ENCODE results near the gene DIPK1A.

DIPK1A gene

DNA sequence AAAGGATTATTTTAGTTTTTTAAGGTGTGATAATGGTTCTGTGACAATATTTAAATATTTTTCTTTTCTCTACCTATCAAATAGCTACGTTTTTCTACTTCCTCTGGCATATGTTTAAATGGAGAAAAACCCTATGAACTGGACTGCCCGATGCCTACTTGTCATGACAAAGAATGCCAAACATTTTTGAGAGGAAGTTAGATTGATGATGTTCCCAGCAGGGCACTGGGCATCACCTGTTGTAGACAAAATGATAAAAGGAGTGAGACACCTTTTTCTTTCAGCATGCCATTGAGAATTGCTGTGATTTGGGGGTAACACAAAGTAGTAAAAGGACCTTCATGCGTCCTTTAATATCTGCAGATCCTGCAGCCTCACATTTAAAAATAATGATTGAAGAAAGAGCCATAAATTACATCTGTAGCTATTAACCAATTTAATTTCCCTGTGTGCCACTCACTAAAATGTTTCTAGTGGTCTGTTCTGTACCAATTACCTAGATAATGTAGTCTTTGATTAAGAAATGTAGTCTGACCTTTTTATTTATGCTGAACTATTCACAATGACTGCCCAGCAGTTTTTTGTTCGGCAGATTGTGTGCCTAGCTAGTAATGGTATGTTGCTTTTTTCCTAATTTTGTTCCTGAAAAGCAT, 81.8 kb downstream of the DIPK1A start:
- Histone ChIP-seq H3K4me3 (ENCODE audit: low read depth, low read length) (no peak overlapping the region), H3K27ac (ENCODE audit: extremely low read depth, low read depth, low read length) (no peak overlapping the region), H3K4me1 (ENCODE audit: control insufficient read depth, insufficient read depth, low read length) (0 out of 2 replicates have a peak, but pooled peaks cover 9% of the 10 kb centered on the region), H3K9me3 (ENCODE audit: control insufficient read depth, insufficient read depth, low read depth, low read length) (no peaks in the 10 kb centered on the region), H3K36me3 (ENCODE audit: control insufficient read depth in 2 of 2, insufficient read depth in 1 of 2, low read length in 2 of 2) (peaks cover 0 to 6% of the 10 kb centered on the region in 2 experiments; a peak in 2 of 3 replicates)
- POLR2A ChIA-PET, result no interaction called here
- no peak for TF ChIP-seq PRDM1 (tag by site-specific recombination; IDR thresholded peaks at IDR 0.05)
- no peak for TF ChIP-seq ZNF777 (tag by site-specific recombination; IDR thresholded peaks at IDR 0.05; ENCODE audit: borderline replicate concordance)
- TF ChIP-seq ZNF16 (tag by site-specific recombination; IDR thresholded peaks at IDR 0.05; ENCODE audit: low read depth), result no peak
- TF ChIP-seq ZNF292 (tag by site-specific recombination; IDR thresholded peaks at IDR 0.05; ENCODE audit: borderline replicate concordance, low read depth), result no peak
- TF ChIP-seq ZBTB1 (tag by site-specific recombination; IDR thresholded peaks at IDR 0.05), result no peak
- no peak for TF ChIP-seq ZNF623 (tag by site-specific recombination; IDR thresholded peaks at IDR 0.05)
- TF ChIP-seq HOXA7 (CRISPR knock-in tag; IDR thresholded peaks at IDR 0.05; ENCODE audit: borderline replicate concordance), result no peak
- CTCF ChIA-PET, result interaction anchor here (5.4 kb wide), 1 partner anchor 20 kb away, joined by 40 read pairs; no protein-coding TSS in a partner anchor

DNA sequence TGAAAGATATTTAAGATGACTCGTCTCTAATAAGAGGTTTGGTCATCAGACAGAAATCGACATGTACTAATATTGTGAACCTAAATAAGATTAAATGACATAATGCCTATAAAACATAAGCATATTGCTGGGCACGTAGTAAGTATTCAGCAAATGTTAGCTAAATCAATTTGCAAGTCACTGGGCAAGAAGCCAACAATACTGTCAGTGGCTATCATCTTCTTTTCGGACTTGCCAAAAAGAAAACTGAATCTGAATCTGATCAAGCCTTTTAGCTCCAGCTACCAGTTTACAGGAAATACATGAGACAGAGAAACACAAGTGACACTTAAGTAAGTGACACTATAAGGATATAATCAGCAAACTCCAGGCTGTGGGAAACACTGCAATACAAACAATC, 83.5 kb downstream of the DIPK1A start:
- POLR2A ChIA-PET, result no interaction called here
- no peaks in the 10 kb centered on the region for H3K9me3 ChIP-seq (ENCODE audit: control insufficient read depth, insufficient read depth, low read depth, low read length)
- no peak overlapping the region for H3K4me3 ChIP-seq (ENCODE audit: low read depth, low read length)
- 0 out of 2 replicates have a peak, but pooled peaks cover 9% of the 10 kb centered on the region for H3K4me1 ChIP-seq (ENCODE audit: control insufficient read depth, insufficient read depth, low read length)
- peaks cover 0 to 10% of the 10 kb centered on the region in 2 experiments; a peak in 2 of 3 replicates for H3K36me3 ChIP-seq (ENCODE audit: control insufficient read depth in 2 of 2, insufficient read depth in 1 of 2, low read length in 2 of 2)
- CTCF ChIA-PET, result interaction anchor here (1.4 to 5.4 kb wide), 3 partner anchors 19 to 116 kb away, joined by 3 to 40 read pairs (median 13); no protein-coding TSS in a partner anchor
- H3K27ac ChIP-seq (ENCODE audit: extremely low read depth, low read depth, low read length), result no peak overlapping the region
- TF ChIP-seq, protein P1, sequence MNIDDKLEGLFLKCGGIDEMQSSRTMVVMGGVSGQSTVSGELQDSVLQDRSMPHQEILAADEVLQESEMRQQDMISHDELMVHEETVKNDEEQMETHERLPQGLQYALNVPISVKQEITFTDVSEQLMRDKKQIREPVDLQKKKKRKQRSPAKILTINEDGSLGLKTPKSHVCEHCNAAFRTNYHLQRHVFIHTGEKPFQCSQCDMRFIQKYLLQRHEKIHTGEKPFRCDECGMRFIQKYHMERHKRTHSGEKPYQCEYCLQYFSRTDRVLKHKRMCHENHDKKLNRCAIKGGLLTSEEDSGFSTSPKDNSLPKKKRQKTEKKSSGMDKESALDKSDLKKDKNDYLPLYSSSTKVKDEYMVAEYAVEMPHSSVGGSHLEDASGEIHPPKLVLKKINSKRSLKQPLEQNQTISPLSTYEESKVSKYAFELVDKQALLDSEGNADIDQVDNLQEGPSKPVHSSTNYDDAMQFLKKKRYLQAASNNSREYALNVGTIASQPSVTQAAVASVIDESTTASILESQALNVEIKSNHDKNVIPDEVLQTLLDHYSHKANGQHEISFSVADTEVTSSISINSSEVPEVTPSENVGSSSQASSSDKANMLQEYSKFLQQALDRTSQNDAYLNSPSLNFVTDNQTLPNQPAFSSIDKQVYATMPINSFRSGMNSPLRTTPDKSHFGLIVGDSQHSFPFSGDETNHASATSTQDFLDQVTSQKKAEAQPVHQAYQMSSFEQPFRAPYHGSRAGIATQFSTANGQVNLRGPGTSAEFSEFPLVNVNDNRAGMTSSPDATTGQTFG (tag by site-specific recombination; IDR thresholded peaks at IDR 0.05; ENCODE audit: borderline replicate concordance), result no peak
- no peak for TF ChIP-seq ZNF23 (tag by site-specific recombination; IDR thresholded peaks at IDR 0.05; ENCODE audit: borderline replicate concordance)
- TF ChIP-seq, protein P2, sequence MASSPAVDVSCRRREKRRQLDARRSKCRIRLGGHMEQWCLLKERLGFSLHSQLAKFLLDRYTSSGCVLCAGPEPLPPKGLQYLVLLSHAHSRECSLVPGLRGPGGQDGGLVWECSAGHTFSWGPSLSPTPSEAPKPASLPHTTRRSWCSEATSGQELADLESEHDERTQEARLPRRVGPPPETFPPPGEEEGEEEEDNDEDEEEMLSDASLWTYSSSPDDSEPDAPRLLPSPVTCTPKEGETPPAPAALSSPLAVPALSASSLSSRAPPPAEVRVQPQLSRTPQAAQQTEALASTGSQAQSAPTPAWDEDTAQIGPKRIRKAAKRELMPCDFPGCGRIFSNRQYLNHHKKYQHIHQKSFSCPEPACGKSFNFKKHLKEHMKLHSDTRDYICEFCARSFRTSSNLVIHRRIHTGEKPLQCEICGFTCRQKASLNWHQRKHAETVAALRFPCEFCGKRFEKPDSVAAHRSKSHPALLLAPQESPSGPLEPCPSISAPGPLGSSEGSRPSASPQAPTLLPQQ (tag by site-specific recombination; IDR thresholded peaks at IDR 0.05), result no peak
- TF ChIP-seq GFI1B (tag by site-specific recombination; IDR thresholded peaks at IDR 0.05), result no peak
- TF ChIP-seq ZBTB8A (tag by site-specific recombination; IDR thresholded peaks at IDR 0.05), result no peak
- no peak for TF ChIP-seq ZSCAN23 (tag by site-specific recombination; IDR thresholded peaks at IDR 0.05)
- no peak for TF ChIP-seq ZNF501 (tag by site-specific recombination; IDR thresholded peaks at IDR 0.05)
- TF ChIP-seq ZNF366 (tag by site-specific recombination; conservative IDR thresholded peaks at IDR 0.05), result no peak
- TF ChIP-seq ZFP41 (tag by site-specific recombination; IDR thresholded peaks at IDR 0.05; ENCODE audit: borderline replicate concordance), result no peak
- no peak for TF ChIP-seq REPIN1 (tag by site-specific recombination; IDR thresholded peaks at IDR 0.05; ENCODE audit: low read depth)
- no peak for TF ChIP-seq ZNF350 (tag by site-specific recombination; IDR thresholded peaks at IDR 0.05)
- no peak for TF ChIP-seq ZNF248 (tag by site-specific recombination; IDR thresholded peaks at IDR 0.05)
- TF ChIP-seq KLF7 (tag by site-specific recombination; IDR thresholded peaks at IDR 0.05; ENCODE audit: borderline replicate concordance), result no peak
- TF ChIP-seq, protein P3, sequence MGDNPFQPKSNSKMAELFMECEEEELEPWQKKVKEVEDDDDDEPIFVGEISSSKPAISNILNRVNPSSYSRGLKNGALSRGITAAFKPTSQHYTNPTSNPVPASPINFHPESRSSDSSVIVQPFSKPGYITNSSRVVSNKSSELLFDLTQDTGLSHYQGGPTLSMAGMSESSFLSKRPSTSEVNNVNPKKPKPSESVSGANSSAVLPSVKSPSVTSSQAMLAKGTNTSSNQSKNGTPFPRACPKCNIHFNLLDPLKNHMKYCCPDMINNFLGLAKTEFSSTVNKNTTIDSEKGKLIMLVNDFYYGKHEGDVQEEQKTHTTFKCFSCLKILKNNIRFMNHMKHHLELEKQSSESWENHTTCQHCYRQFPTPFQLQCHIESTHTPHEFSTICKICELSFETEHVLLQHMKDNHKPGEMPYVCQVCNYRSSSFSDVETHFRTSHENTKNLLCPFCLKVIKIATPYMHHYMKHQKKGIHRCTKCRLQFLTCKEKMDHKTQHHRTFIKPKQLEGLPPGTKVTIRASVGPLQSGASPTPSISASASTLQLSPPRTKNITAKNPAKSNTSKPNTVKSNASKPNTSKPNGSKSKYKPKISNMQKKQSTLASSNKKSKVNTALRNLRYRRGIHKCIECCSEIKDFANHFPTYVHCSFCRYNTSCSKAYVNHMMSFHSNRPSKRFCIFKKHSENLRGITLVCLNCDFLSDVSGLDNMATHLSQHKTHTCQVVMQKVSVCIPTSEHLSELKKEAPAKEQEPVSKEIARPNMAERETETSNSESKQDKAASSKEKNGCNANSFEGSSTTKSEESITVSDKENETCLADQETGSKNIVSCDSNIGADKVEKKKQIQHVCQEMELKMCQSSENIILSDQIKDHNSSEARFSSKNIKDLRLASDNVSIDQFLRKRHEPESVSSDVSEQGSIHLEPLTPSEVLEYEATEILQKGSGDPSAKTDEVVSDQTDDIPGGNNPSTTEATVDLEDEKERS (tag by site-specific recombination; IDR thresholded peaks at IDR 0.05), result no peak
- TF ChIP-seq, protein P4, sequence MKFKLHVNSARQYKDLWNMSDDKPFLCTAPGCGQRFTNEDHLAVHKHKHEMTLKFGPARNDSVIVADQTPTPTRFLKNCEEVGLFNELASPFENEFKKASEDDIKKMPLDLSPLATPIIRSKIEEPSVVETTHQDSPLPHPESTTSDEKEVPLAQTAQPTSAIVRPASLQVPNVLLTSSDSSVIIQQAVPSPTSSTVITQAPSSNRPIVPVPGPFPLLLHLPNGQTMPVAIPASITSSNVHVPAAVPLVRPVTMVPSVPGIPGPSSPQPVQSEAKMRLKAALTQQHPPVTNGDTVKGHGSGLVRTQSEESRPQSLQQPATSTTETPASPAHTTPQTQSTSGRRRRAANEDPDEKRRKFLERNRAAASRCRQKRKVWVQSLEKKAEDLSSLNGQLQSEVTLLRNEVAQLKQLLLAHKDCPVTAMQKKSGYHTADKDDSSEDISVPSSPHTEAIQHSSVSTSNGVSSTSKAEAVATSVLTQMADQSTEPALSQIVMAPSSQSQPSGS (tag by site-specific recombination; IDR thresholded peaks at IDR 0.05; ENCODE audit: low read depth), result peak; percentile 70; the same call in 1 of the 2 replicates
- TF ChIP-seq, protein P5, sequence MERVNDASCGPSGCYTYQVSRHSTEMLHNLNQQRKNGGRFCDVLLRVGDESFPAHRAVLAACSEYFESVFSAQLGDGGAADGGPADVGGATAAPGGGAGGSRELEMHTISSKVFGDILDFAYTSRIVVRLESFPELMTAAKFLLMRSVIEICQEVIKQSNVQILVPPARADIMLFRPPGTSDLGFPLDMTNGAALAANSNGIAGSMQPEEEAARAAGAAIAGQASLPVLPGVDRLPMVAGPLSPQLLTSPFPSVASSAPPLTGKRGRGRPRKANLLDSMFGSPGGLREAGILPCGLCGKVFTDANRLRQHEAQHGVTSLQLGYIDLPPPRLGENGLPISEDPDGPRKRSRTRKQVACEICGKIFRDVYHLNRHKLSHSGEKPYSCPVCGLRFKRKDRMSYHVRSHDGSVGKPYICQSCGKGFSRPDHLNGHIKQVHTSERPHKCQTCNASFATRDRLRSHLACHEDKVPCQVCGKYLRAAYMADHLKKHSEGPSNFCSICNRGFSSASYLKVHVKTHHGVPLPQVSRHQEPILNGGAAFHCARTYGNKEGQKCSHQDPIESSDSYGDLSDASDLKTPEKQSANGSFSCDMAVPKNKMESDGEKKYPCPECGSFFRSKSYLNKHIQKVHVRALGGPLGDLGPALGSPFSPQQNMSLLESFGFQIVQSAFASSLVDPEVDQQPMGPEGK (tag by site-specific recombination; IDR thresholded peaks at IDR 0.05), result no peak

Measured in HEK293 (cell line).